PC-3 (cell line): ENCODE measurements around the gene ACSL6. TPM values are rescaled to one million over a fixed set of nuclear protein-coding genes. Genes with fewer than 3 reads are reported as not detected.

Experiments
- ATAC-seq: fragments of 200-7000 bp; cut with Tn5 transposase; 2 replicates; pipeline ENCODE4 v1.9.1; 2020; ENCODE audit warnings: mild to moderate bottlenecking, moderate library complexity
- BruUV-seq: library from RNA; stranded (reverse); fragments of 400-500 nt; replicated peaks from 2 replicates; lab custom pipeline; 2021; lab: Mats Ljungman, UMichigan
- CTCF ChIA-PET: fragments of 300-600 bp; sonication (Branson Sonifier 250); formaldehyde crosslinking; loops from one replicate; lab custom pipeline; 2022; ENCODE audit warnings: antibody characterized with exemption; lab: Charles Lee
- POLR2A ChIA-PET: fragments of 300-600 bp; sonication (Branson Sonifier 250); formaldehyde crosslinking; loops from one replicate; lab custom pipeline; 2022; ENCODE audit warnings: antibody characterized with exemption; ENCODE audit not compliant: unreplicated experiment; lab: Charles Lee
- DNase-seq: peaks from one replicate; pipeline ENCODE4 v3.0.0-alpha.2; 2015
- H2AFZ ChIP-seq: fragments of 300-600 bp; sonication (generic); 2 replicates; pipeline ENCODE4 v1.6.0; 2016; ENCODE audit warnings: antibody characterized with exemption, low read length
- H3F3A ChIP-seq: fragments of 300-600 bp; sonication (generic); one replicate; pipeline ENCODE4 v1.6.0; 2017; ENCODE audit warnings: antibody characterized with exemption, low read length, control low read depth, mild to moderate bottlenecking; ENCODE audit not compliant: unreplicated experiment
- H3K27ac ChIP-seq: fragments of 300-600 bp; sonication (generic); 2 replicates; pipeline ENCODE4 v1.5.1; 2016; ENCODE audit warnings: mild to moderate bottlenecking, low read length
- H3K27me3 ChIP-seq: fragments of 300-600 bp; sonication (generic); 2 replicates; pipeline ENCODE4 v1.6.1; 2016; ENCODE audit warnings: low read length, mixed read lengths
- H3K36me3 ChIP-seq: fragments of 300-600 bp; sonication (generic); 2 replicates; pipeline ENCODE4 v1.6.1; 2016; ENCODE audit warnings: low read depth, mixed run types, low read length, mixed read lengths
- H3K4me1 ChIP-seq: fragments of 300-600 bp; sonication (generic); 2 replicates; pipeline ENCODE4 v1.5.1; 2016; ENCODE audit warnings: low read length; ENCODE audit not compliant: insufficient read depth
- H3K4me2 ChIP-seq: fragments of 300-600 bp; sonication (generic); 2 replicates; pipeline ENCODE4 v1.6.0; 2016; ENCODE audit warnings: low read length
- H3K4me3 ChIP-seq: fragments of 300-600 bp; sonication (generic); 2 replicates; pipeline ENCODE4 v1.5.1; 2016; ENCODE audit warnings: mild to moderate bottlenecking, low read length, mixed read lengths
- H3K79me2 ChIP-seq: fragments of 300-600 bp; sonication (generic); 2 replicates; pipeline ENCODE4 v1.6.1; 2017; ENCODE audit warnings: low read length, mixed read lengths
- H3K9ac ChIP-seq: fragments of 300-600 bp; sonication (generic); 2 replicates; pipeline ENCODE4 v1.6.0; 2016; ENCODE audit warnings: mild to moderate bottlenecking, low read length
- H3K9me2 ChIP-seq: fragments of 300-600 bp; sonication (generic); replicated peaks from 2 replicates; pipeline ENCODE4 v1.6.1; 2016; ENCODE audit warnings: mixed run types, low read length, mixed read lengths
- H3K9me3 ChIP-seq: fragments of 300-600 bp; sonication (generic); 2 replicates; pipeline ENCODE4 v1.6.1; 2016; ENCODE audit warnings: low read length, mixed read lengths
- H4K20me1 ChIP-seq: fragments of 300-600 bp; sonication (generic); 2 replicates; pipeline ENCODE4 v1.6.1; 2016; ENCODE audit warnings: low read length, mixed read lengths
- CTCF ChIP-seq: fragments of 300-600 bp; sonication (generic); conservative IDR thresholded peaks from 2 replicates; pipeline ENCODE4 v1.5.1; 2017; ENCODE audit warnings: antibody characterized with exemption, low read depth, mild to moderate bottlenecking, low read length
- EZH2 ChIP-seq: fragments of 300-600 bp; sonication (generic); IDR thresholded peaks from one replicate; pipeline ENCODE4 v1.6.1; 2017; ENCODE audit warnings: antibody characterized with exemption, mild to moderate bottlenecking, low read length; ENCODE audit not compliant: unreplicated experiment
- EZH2phosphoT487 ChIP-seq: fragments of 300-600 bp; sonication (generic); IDR thresholded peaks from 2 replicates; pipeline ENCODE4 v1.6.1; 2018; ENCODE audit warnings: mild to moderate bottlenecking, antibody characterized with exemption, low read length, borderline replicate concordance
- intact Hi-C: fragments of 100-400 bp; cut with micrococcal nuclease; formaldehyde crosslinking; loops from 2 replicates; pipeline ENCODE4 v1.9.0; 2023
- total RNA-seq: library from RNA; depleted of rRNA; stranded (reverse); fragments of >200 nt; gene quantifications from 2 replicates; pipeline ENCODE4 v1.2.3, GENCODE V29; 2014

ACSL6 gene
- total RNA-seq, 1 experiment from 2014 or later, result 0.15 TPM

- Histone ChIP-seq H3K9me3 (no peaks in the 10 kb centered on the region), H3K27me3 (no peaks in the 10 kb centered on the region), H3K9me2 (no peaks in the 10 kb centered on the region), H3K27ac (no peak overlapping the region), H3F3A (no peaks in the 10 kb centered on the region), H3K4me2 (no peak overlapping the region), H4K20me1 (no peaks in the 10 kb centered on the region), H3K9ac (no peak overlapping the region), H3K79me2 (no peaks in the 10 kb centered on the region), H2AFZ (no peak overlapping the region), H3K36me3 (no peaks in the 10 kb centered on the region), H3K4me1 (no peaks in the 10 kb centered on the region), H3K4me3 (no peak overlapping the region)
- intact Hi-C loops, result no loop called here
- TF ChIP-seq CTCF (no peak), EZH2phosphoT487 (no peak), EZH2 (no peak)
- CTCF ChIA-PET, result no interaction called here
- no peak for ATAC-seq
- DNase-seq, result no peak
- no TSS peak for BruUV-seq
- POLR2A ChIA-PET, result no interaction called here
Measured at GRCh38 chr5:132030610-132031009, 19.2 kb upstream of the ACSL6 start.

GRCh38 chr5:132029609-132030330 is 18.3 kb upstream of the ACSL6 start:
- no peak overlapping the region for H3K4me3 ChIP-seq
- no peaks in the 10 kb centered on the region for H3K4me1 ChIP-seq
- no peaks in the 10 kb centered on the region for H4K20me1 ChIP-seq
- no peak overlapping the region for H3K4me2 ChIP-seq
- TF ChIP-seq EZH2phosphoT487, result no peak
- no peak for TF ChIP-seq EZH2
- no peak for TF ChIP-seq CTCF
- BruUV-seq, result no TSS peak
- no peaks in the 10 kb centered on the region for H3K79me2 ChIP-seq
- H3K9ac ChIP-seq, result no peak overlapping the region
- CTCF ChIA-PET, result no interaction called here
- H2AFZ ChIP-seq, result no peak overlapping the region
- H3K9me3 ChIP-seq, result no peaks in the 10 kb centered on the region
- ATAC-seq, result no peak
- POLR2A ChIA-PET, result no interaction called here
- no peaks in the 10 kb centered on the region for H3F3A ChIP-seq
- H3K36me3 ChIP-seq, result no peaks in the 10 kb centered on the region
- no peaks in the 10 kb centered on the region for H3K27me3 ChIP-seq
- DNase-seq, result no peak
- no peak overlapping the region for H3K27ac ChIP-seq
- intact Hi-C loops, result no loop called here
- H3K9me2 ChIP-seq, result no peaks in the 10 kb centered on the region

- Histone ChIP-seq H3K4me3 (no peak overlapping the region), H3K36me3 (no peaks in the 10 kb centered on the region), H3K4me1 (peaks cover 9% of the 10 kb centered on the region; the same call in 1 of the 2 replicates), H2AFZ (no peak overlapping the region), H3F3A (no peaks in the 10 kb centered on the region), H3K4me2 (no peak overlapping the region), H3K27ac (no peak overlapping the region), H3K9ac (no peak overlapping the region), H4K20me1 (no peaks in the 10 kb centered on the region), H3K27me3 (no peaks in the 10 kb centered on the region), H3K9me2 (no peaks in the 10 kb centered on the region), H3K9me3 (no peaks in the 10 kb centered on the region), H3K79me2 (no peaks in the 10 kb centered on the region)
- POLR2A ChIA-PET, result no interaction called here
- no peak for DNase-seq
- BruUV-seq, result no TSS peak
- intact Hi-C loops, result no loop called here
- TF ChIP-seq EZH2phosphoT487, result no peak
- no peak for TF ChIP-seq CTCF
- no peak for TF ChIP-seq EZH2
- ATAC-seq, result no peak
- CTCF ChIA-PET, result no interaction called here
Measured at GRCh38 chr5:132027027-132027426, 15.6 kb upstream of the ACSL6 start.
